Activated T-cell treated with anti-CD3 and anti-CD28 coated beads for 1 hour (primary cell): ENCODE data around the gene LCMT2.

Experiments used
- DNase-seq: peaks from one replicate; pipeline ENCODE4 v3.0.0-alpha.2; 2020; ENCODE audit warnings: low read depth

The LCMT2 gene, protein sequence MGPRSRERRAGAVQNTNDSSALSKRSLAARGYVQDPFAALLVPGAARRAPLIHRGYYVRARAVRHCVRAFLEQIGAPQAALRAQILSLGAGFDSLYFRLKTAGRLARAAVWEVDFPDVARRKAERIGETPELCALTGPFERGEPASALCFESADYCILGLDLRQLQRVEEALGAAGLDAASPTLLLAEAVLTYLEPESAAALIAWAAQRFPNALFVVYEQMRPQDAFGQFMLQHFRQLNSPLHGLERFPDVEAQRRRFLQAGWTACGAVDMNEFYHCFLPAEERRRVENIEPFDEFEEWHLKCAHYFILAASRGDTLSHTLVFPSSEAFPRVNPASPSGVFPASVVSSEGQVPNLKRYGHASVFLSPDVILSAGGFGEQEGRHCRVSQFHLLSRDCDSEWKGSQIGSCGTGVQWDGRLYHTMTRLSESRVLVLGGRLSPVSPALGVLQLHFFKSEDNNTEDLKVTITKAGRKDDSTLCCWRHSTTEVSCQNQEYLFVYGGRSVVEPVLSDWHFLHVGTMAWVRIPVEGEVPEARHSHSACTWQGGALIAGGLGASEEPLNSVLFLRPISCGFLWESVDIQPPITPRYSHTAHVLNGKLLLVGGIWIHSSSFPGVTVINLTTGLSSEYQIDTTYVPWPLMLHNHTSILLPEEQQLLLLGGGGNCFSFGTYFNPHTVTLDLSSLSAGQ

DNA sequence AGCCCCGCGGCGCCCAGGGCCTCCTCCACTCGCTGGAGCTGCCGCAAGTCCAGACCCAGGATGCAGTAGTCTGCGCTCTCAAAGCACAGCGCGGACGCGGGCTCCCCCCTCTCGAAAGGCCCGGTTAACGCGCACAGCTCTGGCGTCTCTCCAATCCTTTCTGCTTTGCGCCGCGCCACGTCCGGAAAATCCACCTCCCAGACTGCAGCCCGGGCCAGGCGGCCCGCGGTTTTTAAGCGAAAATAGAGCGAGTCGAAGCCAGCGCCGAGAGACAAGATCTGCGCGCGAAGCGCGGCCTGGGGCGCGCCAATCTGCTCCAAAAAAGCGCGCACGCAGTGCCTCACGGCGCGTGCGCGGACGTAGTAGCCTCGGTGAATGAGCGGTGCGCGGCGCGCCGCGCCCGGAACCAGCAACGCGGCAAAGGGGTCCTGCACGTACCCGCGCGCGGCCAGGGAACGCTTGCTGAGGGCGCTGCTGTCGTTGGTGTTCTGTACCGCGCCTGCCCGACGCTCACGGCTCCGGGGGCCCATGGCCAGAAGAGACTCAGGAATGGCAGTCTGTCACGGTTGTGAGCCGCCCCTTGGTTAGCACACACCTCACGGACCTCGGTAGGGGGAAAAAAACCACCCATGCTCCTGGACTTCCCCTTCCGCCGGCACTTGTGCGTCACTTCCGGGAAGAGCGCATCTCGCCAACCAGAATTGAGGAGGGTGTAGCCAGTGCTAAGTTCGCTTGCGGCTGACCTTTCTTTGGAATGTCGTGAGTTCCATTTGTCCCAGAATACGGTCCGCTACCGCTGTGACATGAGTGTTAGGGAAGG, at the start of gene LCMT2:
LCMT2 (minus strand) TSS at position 614 of the 820 bp plus-strand sequence; CDS start at position 530, 84 bp downstream.
- DNase-seq: peak; percentile 81

DNA sequence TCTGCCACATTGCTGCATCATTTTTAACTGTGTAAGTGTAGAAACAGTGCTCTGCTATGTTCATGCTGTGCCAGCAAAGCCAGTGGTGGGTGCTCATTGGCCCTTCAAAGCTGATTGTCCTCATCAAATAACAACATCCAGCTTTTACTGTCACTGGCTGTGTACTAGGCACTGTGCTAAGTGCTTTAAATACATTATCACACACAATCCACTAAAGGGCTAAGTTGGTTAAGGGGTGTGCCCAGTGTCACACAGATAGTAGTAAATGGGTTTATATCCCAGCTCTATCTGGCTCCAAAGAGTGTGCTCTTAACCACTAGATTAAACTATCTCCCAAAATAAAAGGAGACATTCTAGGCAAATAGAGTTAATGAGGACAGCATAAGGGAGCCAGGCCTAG, 48.2 kb upstream of the LCMT2 start:
- DNase-seq: no peak

DNA sequence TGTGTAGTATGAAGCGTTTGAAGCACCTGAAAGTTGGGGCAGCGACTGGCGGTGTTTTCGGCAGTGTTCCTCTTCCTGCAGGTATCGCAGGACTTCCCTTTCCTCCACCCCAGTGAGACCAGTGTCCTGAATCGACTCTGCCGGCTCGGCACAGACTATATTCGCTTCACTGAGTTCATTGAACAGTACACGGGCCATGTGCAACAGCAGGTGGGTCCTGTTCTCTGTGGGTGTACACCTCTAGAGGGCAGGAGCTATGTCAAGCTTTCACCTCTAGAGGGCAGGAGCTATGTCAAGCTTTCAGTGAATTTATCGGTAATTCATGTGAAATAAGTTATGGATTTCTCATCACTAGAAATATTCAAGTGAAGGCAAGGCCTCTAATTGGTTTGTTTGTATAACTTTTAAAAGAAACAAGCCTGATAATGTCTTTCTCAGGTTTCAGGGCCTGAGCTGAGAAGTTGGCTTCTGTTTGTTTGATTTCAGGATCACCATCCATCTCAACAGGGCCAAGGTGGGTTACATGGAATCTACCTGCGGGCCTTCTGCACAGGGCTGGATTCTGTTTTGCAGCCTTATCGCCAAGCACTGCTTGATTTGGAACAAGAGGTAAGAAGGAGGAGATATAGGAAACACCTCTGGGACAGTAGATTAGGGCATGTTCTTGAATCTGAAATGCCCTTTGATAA, 45.8 kb upstream of the LCMT2 start:
- peak; percentile 9 for DNase-seq

DNA sequence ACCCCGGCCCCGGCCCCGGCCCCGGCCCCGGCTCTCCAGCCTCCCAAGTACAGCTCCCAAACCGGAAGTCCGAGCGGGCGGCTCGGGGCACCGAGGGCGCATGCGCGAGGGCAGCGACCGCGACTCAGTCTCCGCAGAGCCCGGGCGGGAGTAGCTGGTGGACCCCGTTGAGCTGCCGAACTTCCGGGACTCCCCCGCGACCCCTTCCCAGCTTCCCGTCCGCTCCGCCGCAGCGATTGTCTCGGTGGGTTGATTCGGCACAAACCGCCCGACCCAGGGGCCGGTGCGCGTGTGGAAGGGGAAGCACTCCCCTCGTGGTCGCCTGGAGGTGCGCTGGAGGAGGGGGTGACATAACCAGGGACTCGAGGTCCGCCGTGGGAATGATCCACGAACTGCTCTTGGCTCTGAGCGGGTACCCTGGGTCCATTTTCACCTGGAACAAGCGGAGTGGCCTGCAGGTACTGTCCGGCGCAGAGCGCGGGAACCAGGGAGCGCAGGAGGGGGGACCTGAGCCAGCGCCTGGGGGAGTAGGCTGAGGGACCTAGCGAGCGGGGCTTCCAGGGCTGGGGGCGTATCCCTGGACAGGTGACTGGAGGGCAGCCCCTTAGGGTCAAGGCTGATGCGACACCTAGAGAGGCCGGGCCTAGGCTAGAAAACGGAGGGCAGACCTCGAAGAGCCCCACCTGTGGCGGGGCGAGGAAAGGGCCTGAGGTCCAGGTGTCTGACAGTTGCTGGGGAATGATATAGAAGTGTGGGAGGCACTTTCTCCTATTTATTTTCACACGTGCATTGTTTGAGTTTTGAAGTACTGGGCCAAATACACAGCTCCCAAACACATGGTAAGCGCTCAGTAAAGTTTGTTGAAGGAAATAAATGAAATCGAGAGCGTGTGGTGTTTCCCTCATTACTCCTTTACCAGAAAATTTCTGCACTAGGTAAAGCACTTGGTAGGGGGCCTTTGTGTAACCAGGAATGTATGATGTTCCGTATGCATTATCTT, 40.9 kb upstream of the LCMT2 start, which contains the start of the genes TUBGCP4 and ZSCAN29:
TUBGCP4 (plus strand) TSS at position 127 of the 1,000 bp plus-strand sequence; CDS start at position 381, 254 bp downstream.
ZSCAN29 (minus strand) TSS at position 69 of the 1,000 bp plus-strand sequence. CDS start 1,130 bp downstream, outside the sequence.
- DNase-seq: peak; percentile 60

DNA sequence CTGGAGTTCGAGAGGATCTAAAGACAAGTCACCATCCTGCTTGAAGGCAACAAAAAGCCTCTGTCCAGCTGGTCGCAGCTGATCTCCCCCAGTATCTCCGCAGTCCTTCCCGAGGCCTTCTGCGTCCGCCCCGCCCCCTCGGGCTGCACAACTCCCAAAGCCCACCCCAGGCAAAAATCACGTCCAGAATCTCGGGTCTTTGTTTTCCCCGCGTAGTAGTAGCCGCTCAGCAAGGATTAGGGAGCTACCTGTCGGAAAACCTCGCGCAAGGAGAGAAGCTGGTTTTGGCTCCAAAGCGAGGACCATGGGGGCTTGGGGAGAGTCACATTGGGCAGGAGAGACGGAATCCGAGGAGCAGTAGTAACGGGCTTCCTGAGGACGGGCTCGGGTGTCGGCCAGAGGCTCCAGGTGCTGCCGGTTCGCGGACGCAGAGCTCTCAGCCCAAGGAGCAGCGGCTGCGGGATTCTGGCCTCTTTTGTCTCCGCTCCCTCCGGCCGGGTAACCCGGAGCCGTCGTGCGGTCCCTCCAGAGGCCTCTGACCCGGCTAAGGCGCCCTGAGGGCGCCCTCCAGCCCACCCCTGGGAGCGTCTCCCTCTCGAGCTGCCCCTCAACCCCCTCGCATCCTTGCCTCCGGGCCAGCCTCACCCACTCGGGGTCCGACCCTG, 40.1 kb upstream of the LCMT2 start:
- no peak for DNase-seq

DNA sequence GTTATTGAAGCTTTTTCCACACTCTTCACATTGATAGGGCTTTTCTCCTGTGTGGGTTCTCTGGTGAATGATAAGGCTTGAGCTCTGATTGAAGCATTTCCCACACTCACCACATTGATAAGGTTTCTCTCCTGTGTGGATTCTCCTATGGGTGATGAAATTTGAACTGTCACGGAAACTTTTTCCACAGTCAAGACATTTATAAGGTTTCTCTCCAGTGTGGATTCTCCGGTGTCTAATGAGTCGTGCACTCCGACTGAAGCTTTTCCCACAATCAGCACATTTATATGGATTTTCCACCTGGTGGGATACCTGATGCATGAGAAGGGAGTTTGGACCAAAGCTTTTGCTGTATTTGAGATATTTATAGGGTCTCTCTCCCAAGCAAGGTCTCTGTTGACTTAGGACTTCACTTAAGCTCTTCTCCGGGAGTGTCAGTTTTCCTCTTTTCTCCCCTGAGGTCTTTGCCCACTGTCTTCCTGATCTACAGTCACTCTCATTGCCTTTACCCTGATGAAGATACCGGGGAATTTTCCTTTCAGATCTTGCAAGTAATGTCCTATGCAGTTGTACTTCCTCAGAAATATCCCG, 31.0 kb upstream of the LCMT2 start:
- no peak for DNase-seq

DNA sequence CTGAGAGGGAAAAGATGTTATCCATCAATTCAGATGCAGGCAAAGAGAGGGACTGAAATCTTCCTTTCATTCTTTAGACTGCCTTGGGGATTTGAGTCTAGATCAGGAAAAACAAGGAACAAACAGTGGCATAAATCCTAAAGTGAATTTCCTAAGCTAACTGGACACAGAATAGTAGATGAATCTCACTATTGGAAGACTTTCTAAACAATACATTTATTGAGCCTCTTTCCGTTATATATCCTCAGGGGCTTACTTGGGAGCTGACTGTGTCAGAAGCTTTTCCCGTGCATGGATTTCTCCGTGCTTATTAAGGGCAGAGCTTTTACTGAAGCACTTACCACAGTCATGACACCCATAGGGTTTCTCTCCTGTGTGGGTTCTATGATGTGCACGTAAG, 30.4 kb upstream of the LCMT2 start:
- no peak for DNase-seq

DNA sequence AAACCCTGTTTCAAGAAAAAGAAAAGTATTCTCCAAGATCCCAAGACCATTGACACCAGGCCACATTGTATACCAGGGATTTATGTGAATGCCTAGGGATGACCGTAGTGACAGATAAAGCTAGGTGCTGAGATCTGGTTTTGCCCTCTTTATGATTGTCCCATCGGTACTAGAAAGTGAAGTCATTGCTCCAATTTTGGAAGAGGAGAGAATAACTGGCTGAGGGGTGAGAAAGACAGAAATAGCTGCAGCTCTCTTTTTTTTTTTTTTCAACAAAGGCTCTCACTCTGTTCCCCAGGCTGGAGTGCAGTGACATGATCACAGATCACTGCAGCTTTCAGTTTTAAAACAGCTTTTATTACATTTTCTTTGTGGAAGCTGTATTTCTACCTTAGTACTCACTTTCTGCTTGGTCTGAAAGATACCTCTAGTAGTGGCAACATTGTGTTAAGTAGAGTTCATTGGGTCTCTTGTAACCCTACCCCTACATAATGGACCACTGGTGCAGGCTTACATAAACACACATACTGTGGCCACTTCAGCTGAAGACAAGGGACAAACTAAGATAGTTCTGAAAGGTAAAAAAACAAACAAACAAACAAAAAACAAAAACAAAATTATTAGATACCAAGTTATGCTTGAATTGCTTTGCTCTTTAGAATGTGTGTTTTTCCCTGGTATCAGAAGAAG, 22.5 kb upstream of the LCMT2 start:
- DNase-seq: no peak

DNA sequence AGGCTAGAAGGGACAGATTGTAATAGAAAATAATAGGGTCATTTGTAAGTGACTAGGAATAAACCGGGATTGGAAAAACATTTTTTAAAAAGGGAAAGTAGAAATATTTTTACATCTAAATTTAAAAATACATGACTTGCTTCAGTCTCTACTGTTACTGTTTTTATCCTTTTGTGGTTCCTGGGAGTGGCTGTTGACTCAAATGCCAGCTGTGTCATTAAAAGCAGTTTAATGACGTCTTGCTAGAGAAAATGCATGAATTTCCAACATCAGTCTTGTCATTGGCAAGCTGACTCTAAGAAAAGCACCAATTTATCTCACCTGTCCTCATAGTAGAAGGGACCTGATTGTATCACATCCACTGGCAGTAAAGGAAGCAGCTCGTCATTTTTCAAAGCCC, 16.7 kb upstream of the LCMT2 start:
- DNase-seq: no peak

DNA sequence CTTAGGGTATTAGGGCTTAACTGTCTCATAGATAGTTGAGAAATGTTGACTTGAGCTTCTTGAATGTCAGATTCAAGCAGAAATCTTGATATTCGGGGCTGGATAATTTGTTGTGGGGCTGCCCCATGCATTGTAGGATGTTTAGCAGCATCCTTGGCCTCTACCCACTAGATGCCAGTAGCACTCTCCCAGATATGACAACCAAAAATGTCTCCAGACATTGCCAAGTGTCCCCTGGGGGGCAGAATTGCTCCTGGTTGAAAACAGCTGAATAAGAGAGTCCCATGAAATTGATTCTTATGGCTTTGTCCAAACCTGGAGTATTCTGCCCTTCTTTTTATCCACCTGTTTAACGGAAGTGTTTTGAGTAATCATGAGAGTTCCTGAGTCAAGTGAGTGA, 15.9 kb upstream of the LCMT2 start:
- DNase-seq: no peak

DNA sequence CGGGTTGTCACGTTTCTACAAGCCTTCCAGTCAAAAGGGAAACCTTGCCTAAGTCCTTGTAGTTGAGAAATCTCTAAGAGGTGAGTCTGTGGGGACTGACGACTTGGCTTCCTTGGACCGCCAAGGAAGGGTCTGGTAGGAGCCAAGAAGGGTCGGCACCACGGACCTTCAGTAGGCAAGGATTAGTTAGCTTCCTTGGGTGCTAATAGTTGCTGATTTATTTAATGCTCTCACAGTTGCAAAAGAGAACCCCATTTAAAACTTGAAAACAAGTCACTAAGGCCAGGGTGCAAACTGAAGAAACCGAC, 361 bp upstream of the LCMT2 start:
- no peak for DNase-seq

DNA sequence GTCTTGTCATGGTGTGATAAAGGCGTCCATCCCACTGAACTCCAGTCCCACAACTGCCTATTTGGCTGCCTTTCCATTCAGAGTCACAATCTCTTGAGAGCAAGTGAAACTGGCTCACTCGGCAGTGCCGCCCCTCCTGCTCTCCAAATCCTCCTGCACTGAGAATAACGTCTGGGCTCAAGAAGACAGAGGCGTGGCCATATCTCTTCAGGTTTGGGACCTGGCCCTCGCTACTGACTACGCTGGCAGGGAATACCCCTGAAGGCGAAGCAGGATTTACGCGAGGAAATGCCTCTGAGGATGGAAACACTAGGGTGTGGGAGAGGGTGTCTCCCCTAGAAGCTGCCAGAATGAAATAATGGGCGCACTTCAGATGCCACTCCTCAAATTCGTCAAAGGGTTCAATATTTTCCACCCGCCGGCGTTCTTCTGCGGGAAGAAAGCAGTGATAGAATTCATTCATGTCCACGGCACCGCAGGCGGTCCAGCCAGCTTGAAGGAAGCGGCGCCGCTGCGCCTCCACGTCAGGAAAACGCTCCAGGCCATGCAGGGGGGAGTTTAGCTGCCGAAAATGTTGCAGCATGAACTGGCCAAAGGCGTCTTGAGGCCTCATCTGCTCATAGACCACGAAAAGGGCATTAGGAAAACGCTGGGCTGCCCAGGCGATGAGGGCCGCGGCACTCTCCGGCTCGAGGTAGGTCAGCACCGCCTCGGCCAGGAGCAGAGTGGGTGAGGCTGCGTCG, 985 bp downstream of the LCMT2 start:
- no peak for DNase-seq

DNA sequence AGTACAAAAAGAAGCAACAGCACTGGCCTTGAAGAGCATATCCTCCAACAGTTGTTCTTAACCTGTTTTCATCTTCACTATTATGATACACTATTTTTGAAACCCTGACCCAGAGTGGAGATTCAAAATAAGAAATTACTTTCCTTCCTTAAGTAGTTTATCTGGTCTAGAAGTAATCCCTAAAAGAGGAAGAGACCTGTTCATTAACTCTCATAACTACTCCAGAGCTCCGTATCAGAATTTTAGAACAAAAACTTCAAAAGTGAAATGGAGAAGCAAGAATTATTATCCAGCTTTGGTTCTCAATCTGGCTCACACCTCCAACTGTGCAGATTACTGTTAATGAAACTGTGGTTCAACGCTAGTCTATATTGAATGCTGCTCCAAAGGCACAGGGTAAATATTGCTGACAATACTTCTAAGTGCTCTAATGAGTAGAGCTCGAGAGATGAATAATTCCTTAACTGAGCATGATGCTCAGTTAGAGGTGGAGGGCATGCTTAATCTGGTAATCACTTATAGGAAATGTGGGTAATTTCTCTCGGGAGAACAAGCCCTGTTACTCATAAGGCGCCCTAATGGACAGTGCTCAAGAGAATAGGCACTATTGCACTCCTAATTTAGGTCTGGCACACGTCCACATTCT, 5.2 kb downstream of the LCMT2 start:
- no peak for DNase-seq

DNA sequence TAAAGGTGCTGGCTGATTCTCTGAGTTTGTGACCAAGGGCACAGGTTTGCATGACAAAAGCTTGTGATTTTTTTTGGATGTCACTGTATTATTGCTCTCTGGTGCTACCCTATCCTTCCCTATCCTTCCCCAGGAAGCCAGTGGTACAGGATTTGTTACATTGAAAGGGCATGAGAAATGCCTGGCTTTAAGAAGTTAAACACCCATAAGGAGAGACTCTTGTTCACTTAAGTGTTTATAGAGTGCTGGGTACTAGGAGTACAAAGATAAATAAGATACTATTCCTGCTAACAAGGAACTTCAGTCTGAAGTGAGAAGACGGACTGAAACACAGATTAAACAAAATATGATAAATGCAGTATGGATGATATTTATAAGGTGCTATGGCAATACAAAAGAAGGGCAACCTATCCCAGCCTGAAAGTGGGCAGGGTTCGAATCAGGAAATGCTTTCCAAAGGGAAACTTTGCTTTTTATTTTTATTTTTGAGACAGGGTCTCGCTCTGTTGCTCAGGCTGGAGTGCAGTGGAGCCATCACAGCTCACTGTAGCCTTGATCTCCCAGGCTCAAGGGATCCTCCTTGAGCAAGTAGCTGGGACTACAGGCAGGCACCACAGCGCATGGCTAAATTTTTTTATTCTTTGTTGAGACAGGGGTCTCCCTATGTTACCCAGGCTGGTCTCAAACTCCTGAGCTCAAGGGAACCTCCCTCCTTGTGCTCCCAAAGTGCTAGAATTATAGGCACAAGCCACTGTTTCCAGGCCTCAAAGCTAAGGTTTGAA, 11.2 kb downstream of the LCMT2 start:
- DNase-seq: no peak

DNA sequence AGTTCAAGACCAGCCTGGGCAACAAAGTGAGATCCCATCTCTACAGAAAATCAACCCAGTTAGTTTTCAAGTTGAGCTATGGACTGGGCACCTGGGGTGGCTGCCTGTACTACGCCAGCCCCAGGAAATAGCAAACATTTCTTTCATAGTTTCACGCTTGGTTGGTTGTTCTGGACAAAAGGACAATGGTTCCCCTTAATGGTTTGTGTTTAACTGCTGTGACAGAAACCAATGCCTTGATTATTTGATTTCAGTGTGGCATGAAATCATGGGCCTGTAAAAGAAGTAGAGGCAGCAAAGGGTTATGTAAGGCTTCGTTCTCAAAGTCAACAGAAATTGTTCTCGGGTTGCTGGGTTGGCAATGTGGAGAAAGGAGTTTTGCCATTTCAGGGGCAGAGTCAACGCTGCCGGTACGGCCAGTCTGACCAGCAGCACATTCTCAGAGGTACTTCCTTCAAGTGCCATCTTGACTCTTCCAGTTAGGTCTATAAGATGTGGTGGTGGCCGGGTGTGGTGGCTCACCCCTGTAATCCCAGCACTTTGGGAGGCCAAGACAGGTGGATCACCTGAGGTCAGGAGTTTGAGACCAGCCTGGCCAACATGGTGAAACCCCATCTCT, 12.7 kb downstream of the LCMT2 start:
- no peak for DNase-seq

DNA sequence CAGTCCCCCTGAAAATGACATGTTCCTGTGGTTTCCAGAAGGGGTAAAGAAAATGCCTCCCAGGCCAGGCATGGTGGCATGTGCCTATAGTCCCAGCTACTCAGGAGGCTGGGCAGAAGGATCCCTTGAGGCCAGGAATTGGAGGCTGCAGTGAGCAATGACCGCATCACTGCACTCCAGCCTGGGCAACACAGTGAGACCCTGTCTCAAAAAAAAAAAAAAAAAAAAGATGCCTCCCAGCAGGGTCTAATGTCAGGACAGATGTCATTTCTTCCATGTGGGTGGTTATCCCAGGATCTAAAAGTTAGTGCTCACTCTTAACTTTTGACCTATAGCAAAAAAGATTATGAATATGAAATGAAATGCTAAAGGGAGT, 13.4 kb downstream of the LCMT2 start:
- DNase-seq: no peak
